T1000 (cell line): Measurements from ENCODE around the gene INCA1.

ENCODE experiments used
- DNase-seq: peaks from one replicate; lab custom pipeline; 2025; ENCODE audit warnings: mixed read lengths; lab: John Stamatoyannopoulos, UW

The INCA1 gene

GRCh38 chr17:4969551-4970173 lies 27.7 kb downstream of the INCA1 start:
- DNase-seq = peak; percentile 38

- DNase-seq = peak; percentile 62
These were observed 28.2 kb downstream of the INCA1 start for GRCh38 chr17:4969047-4969550.

GRCh38 chr17:4968486-4969046 lies 28.8 kb downstream of the INCA1 start:
- DNase-seq = no peak

GRCh38 chr17:4967539-4968485 lies 29.5 kb downstream of the INCA1 start, which contains the start of gene SPAG7:
TSS of gene SPAG7 (minus strand) at chr17:4967817. CDS start at chr17:4967804, 13 bp downstream.
- peak; percentile 97 for DNase-seq

GRCh38 chr17:4966844-4967538 lies 30.3 kb downstream of the INCA1 start:
- DNase-seq = peak; percentile 98

GRCh38 chr17:4965311-4965986 lies 31.9 kb downstream of the INCA1 start:
- DNase-seq = no peak

- no peak for DNase-seq
These were observed 36.9 kb downstream of the INCA1 start for GRCh38 chr17:4960279-4960922.

GRCh38 chr17:4959261-4959965 lies 37.9 kb downstream of the INCA1 start:
- DNase-seq = no peak

- no peak for DNase-seq
These were observed 39.2 kb downstream of the INCA1 start for GRCh38 chr17:4958102-4958501.

- no peak for DNase-seq
These were observed 40.7 kb downstream of the INCA1 start for GRCh38 chr17:4956493-4957061.

- DNase-seq = no peak
These were observed 42.2 kb downstream of the INCA1 start for GRCh38 chr17:4955091-4955490.

- DNase-seq = no peak
These were observed 43.8 kb downstream of the INCA1 start for GRCh38 chr17:4953451-4953961.

- no peak for DNase-seq
These were observed 45.8 kb downstream of the INCA1 start for GRCh38 chr17:4951486-4951885.

GRCh38 chr17:4950746-4951204 lies 46.5 kb downstream of the INCA1 start, which contains the start of gene ENO3:
TSS of gene ENO3 (plus strand) at chr17:4951119. CDS start at chr17:4951830, 711 bp downstream.
- no peak for DNase-seq

- DNase-seq = no peak
These were observed 47.1 kb downstream of the INCA1 start for GRCh38 chr17:4950075-4950745.

GRCh38 chr17:4949321-4950074 lies 47.8 kb downstream of the INCA1 start:
- DNase-seq = peak; percentile 60

- DNase-seq = peak; percentile 77
These were observed 48.4 kb downstream of the INCA1 start for GRCh38 chr17:4948931-4949320.
